GM18861 (cell line): Measurements from ENCODE around the gene CFAP57.
"Not testable (repeated sequence)": the region's sequence is repeated elsewhere in the genome, so short reads cannot be mapped to it uniquely, and the experiment has no call there.

Experiments used
- ATAC-seq: cut with Tn5 transposase; IDR thresholded peaks from one replicate; pipeline ENCODE4 v1.9.1; 2021; ENCODE audit not compliant: unreplicated experiment

Gene CFAP57

DNA sequence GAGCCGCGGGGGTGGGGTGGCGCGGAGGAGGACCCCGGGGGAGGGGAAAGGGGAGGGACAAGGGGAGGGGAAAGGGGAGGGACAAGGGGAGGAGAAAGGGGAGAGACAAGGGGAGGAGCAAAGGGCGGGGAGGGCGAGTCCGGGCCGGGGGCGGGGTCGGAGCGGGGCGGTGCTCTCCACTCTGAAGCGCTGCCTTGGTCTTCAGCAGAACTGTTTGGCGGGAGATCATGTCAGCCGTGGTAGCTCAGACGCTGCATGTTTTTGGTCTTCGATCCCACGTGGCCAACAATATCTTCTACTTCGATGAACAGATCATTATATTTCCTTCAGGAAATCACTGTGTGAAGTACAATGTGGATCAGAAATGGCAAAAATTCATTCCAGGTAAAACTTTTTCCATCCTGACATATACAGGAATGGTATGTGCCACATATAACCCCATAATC is 420 bp downstream of the CFAP57 start:
- peak; percentile 37 for ATAC-seq

DNA sequence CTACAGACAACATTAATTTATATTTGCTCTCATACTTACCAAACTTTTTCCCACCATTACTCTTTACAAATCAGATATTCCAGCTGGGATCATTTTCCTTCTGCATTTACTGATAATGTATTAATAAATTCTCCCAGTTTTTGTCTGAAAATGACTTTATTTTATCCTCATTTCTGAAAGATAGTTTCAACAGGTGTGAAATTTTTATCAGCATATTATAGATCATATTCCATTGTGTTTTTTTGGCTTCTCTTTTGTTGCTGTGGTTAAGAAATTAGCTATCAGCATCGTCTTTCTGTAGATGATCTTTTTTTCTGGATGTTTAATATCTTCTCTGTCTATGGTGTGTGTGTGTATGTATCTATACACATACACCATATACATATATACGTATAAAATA is 2.7 kb downstream of the CFAP57 start:
- no peak for ATAC-seq

DNA sequence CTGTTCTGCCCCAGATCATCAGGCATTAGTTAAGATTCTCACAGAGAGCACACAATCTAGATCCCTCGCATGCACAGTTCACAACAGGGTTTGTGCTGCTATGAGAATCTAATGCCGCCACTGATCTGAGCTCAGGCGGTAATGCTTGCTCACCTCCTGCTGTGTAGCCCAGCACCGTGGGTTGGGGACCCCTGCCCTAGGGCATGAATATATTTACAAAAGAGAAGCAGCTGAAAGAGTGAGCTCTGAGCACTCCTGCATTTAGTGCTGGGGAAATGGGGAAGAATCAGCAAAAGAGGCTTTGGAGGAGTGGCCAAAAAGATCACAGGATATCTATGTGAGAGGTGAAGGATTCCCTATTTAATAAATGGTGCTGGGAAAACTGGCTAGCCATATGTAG is 5.6 kb downstream of the CFAP57 start:
- no peak for ATAC-seq

GRCh38 chr1:43184388-43184787 is 12.3 kb downstream of the CFAP57 start:
- ATAC-seq = no peak

- no peak for ATAC-seq
Observed at GRCh38 chr1:43184995-43185394, 12.9 kb downstream of the CFAP57 start.

DNA sequence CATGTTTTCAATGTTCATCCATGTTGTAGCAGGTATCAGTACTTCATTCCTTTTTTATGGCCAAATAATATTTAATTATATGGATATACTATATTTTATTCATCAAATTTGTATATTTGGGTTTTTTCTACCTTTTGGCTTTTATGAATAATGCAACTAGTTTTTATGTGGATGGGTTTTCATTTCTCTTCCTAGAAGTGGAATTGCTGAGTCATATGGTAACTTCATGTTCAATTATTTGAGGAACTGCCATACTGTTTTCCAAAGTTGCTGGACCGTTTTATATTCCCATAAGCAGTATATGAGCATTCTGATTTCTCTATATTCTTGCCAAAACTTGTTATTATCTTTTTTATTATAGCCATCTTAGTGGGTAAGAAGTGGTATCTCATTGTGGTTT is 16.0 kb downstream of the CFAP57 start:
- ATAC-seq = no peak

DNA sequence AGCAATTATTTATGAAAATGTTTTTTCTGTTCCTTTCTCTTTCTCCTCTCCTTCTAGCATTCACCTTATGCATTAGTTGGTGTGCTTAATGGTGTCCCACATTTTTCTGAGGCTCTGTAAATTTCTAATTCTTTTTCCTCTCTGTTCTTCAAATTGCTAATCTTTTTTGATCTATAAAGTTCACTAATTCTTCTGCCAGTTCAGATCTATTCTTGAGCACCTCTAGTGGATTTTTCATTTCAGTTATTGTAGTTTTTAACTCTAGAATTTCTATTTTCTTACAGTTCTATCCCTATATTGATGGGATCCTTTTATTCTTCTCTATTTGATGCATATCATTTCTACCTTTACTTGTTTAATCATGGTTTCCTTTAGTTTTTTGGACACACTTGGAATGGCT is 22.4 kb downstream of the CFAP57 start:
- no peak for ATAC-seq

DNA sequence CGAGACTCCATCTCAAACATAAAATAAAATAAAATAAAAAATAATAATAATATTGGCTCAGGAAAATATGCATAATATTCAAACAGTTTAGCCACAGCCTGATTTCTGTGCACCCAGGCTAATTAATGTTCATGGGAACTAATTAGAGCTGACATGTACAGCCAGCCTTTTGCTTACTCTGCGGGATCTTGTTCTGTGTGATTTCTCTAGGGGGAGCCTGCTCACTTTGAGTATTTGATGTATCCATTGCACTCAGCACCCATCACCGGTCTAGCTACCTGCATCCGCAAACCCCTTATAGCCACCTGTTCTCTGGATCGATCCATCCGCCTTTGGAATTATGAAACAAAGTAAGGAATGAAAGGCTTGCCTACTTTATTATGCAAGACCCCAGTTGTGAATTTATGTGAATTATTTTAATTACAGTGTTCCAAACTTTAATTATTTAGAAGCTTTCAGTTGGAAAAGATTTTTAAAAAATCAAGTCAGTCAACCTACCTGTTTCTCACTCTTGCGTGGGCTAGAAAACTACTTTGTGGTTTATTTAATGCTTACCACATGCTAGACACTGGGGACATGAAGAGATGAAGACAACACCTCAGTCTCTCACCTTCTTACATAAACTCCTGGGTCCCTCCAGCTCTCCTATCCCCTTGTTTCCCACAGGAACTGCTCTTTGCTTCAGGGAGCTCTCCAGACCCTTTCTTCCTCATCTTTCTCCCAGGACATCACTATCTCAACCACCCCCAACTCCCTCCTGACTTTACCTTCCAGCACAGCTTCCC is 25.4 kb downstream of the CFAP57 start:
- ATAC-seq = no peak

- ATAC-seq = peak; percentile 49
Observed at GRCh38 chr1:43199093-43199726, 27.1 kb downstream of the CFAP57 start.

- ATAC-seq = no peak
Observed at GRCh38 chr1:43203859-43204258, 31.7 kb downstream of the CFAP57 start.

- ATAC-seq = no peak
Observed at GRCh38 chr1:43204394-43204793, 32.3 kb downstream of the CFAP57 start.

GRCh38 chr1:43205671-43206070 is 33.5 kb downstream of the CFAP57 start:
- no peak for ATAC-seq

- no peak for ATAC-seq
Observed at GRCh38 chr1:43206600-43207228, 34.6 kb downstream of the CFAP57 start.

- no peak for ATAC-seq
Observed at GRCh38 chr1:43207229-43207853, 35.2 kb downstream of the CFAP57 start.

- ATAC-seq = not testable (repeated sequence)
Observed at GRCh38 chr1:43208277-43208676, 36.1 kb downstream of the CFAP57 start.

GRCh38 chr1:43214501-43215444 is 42.6 kb downstream of the CFAP57 start:
- ATAC-seq = no peak

GRCh38 chr1:43217747-43218146 is 45.6 kb downstream of the CFAP57 start:
- ATAC-seq = no peak

GRCh38 chr1:43220905-43221778 is 49.0 kb downstream of the CFAP57 start:
- ATAC-seq = peak; percentile 62

DNA sequence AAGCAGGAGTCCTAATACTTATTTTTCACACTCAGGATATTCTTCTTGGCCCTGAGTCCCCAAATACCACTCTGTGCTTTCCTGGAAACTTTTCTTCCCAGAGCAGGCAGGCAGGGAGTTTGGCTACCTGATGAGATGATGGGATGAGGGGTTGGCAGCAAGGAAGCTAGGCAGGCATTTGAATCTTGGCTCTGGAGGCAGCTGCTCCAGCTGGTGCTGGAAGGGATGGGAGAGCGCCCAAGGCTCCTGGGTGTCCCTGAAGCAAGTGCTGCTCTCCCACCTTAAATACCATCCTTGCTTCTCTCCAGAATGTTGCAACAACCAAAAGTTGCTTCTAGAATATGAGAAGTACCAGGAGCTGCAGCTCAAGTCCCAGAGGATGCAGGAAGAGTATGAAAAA is 49.7 kb downstream of the CFAP57 start:
- ATAC-seq = no peak

DNA sequence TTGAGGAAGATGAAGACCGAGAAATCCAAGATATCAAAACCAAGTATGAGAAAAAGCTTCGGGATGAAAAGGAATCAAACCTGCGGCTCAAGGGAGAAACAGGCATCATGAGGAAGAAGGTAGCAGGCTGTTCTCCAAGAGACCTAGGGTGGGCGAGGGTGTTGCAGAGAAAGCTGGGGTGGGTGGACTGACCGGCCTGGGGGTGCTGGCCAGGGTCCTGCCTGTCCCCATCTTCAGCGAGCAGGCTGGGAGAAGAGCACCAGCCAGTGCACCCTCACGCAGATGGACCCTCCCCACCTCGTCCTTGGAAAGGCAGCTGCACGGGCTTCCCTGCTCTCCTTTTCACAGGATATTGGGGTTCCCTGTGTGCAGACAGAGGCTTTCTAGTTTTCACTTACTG is 50.7 kb downstream of the CFAP57 start:
- no peak for ATAC-seq
